ENCODE data around the gene PAF1. TPM values are rescaled to one million over a fixed set of nuclear protein-coding genes. Genes with fewer than 3 reads are reported as not detected.

The PAF1 gene
- polyA plus RNA-seq, 3 donors = 22.7 to 37.8 (median 25.2) TPM

DNA sequence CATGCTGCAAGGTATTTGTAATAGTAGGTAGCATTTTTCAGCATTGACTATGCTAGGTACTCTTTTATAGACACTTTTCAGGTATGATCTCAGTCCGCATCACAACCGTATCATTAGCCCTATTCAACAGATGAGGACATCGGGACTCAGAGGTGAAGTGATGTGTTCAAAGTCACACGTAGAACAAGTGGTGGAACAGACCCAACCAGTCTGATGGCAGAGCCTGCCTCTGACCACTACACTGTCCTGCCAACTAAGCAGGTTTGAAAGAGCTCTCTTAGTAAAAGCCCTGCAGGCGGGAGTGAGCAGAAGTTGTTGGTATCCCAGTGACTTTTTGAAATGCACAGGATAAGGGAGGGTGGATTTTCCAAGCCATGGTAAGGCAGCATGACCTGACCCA, 20.2 kb downstream of the PAF1 start:
- no peak overlapping the region for H3K4me3 ChIP-seq (replicated peaks in 1 of 3; ENCODE audit: low read depth in 2 of 3, low read length in 3 of 3)
- H4K20me1 ChIP-seq (ENCODE audit: insufficient read depth, low read length) = no peaks in the 10 kb centered on the region
- H3K27me3 ChIP-seq (ENCODE audit: control insufficient read depth in 2 of 2, insufficient read depth in 2 of 2, low read length in 2 of 2) = no peaks in the 10 kb centered on the region
- intact Hi-C loops (cut with micrococcal nuclease) = no loop called here
- Mint-ChIP-seq H3K27ac (no peak overlapping the region), H3K36me3 (peaks cover 71 to 85% of the 10 kb centered on the region in 2 donors), H3K4me3 (no peak overlapping the region), H3K4me1 (no peaks in the 10 kb centered on the region), H3K9me3 (no peaks in the 10 kb centered on the region), H3K27me3 (ENCODE audit: low read depth in 3 of 3) (peaks cover 0 to 2% (median 0%) of the 10 kb centered on the region in 3 donors)
- no peaks in the 10 kb centered on the region for H3K79me2 ChIP-seq (ENCODE audit: insufficient read depth, low read length)
- H3K9me3 ChIP-seq (replicated peaks in 1 of 2; ENCODE audit: control insufficient read depth in 1 of 2, insufficient read depth in 1 of 2, low read length in 2 of 2) = no peaks in the 10 kb centered on the region
- TF ChIP-seq, protein P1, sequence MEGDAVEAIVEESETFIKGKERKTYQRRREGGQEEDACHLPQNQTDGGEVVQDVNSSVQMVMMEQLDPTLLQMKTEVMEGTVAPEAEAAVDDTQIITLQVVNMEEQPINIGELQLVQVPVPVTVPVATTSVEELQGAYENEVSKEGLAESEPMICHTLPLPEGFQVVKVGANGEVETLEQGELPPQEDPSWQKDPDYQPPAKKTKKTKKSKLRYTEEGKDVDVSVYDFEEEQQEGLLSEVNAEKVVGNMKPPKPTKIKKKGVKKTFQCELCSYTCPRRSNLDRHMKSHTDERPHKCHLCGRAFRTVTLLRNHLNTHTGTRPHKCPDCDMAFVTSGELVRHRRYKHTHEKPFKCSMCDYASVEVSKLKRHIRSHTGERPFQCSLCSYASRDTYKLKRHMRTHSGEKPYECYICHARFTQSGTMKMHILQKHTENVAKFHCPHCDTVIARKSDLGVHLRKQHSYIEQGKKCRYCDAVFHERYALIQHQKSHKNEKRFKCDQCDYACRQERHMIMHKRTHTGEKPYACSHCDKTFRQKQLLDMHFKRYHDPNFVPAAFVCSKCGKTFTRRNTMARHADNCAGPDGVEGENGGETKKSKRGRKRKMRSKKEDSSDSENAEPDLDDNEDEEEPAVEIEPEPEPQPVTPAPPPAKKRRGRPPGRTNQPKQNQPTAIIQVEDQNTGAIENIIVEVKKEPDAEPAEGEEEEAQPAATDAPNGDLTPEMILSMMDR (IDR thresholded peaks at IDR 0.05) = no peak
- H3K36me3 ChIP-seq (replicated peaks in 1 of 2; ENCODE audit: control insufficient read depth in 1 of 2, insufficient read depth in 2 of 2, low read length in 2 of 2) = peaks cover 79 to 98% of the 10 kb centered on the region in 2 donors
- no peak overlapping the region for H3K27ac ChIP-seq (ENCODE audit: low read depth in 1 of 2, low read length in 2 of 2)
- no peaks in the 10 kb centered on the region for H3K4me1 ChIP-seq (ENCODE audit: control insufficient read depth in 1 of 2, insufficient read depth in 2 of 2, low read length in 2 of 2)
- H3K4me2 ChIP-seq (replicated peaks; ENCODE audit: extremely low read depth, low read length, poor library complexity, severe bottlenecking) = no peak overlapping the region
- 97% methylated on average over 5 of the region's 5 CpGs for WGBS (ENCODE audit: insufficient coverage)
- H3K9ac ChIP-seq (ENCODE audit: insufficient read depth, low read length, poor library complexity, severe bottlenecking) = no peak overlapping the region
- no peak overlapping the region for H2AFZ ChIP-seq (ENCODE audit: insufficient read depth, low read depth, low read length, poor library complexity, severe bottlenecking)
- no peak for DNase-seq

DNA sequence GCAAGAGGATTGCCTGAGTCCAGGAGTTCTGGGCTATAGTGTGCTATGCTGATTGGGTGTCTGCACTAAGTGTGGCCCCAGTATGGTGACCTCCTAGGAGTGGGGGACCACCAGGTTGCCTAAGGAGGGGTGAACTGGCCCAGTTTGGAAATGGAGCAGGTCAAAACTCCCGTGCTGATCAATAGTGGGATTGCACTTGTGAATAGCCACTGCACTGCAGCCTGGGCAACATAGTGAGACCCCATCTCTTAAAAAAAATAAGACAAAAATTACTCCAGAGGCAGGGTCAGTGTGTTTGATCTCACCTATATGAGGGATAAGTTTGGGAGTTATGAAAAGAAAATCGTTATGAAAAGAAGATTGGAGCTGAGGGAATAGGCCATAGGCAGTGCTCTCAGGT, 21.7 kb downstream of the PAF1 start:
- H3K27me3 ChIP-seq (ENCODE audit: control insufficient read depth in 2 of 2, insufficient read depth in 2 of 2, low read length in 2 of 2) = no peaks in the 10 kb centered on the region
- 100% methylated on average over 1 of the region's 2 CpGs for WGBS (ENCODE audit: insufficient coverage)
- no peaks in the 10 kb centered on the region for H3K9me3 ChIP-seq (replicated peaks in 1 of 2; ENCODE audit: control insufficient read depth in 1 of 2, insufficient read depth in 1 of 2, low read length in 2 of 2)
- no peak overlapping the region for H3K4me3 Mint-ChIP-seq
- H3K4me1 Mint-ChIP-seq = no peaks in the 10 kb centered on the region
- no peaks in the 10 kb centered on the region for H3K79me2 ChIP-seq (ENCODE audit: insufficient read depth, low read length)
- H3K9ac ChIP-seq (ENCODE audit: insufficient read depth, low read length, poor library complexity, severe bottlenecking) = no peak overlapping the region
- peaks cover 69 to 94% of the 10 kb centered on the region in 2 donors for H3K36me3 ChIP-seq (replicated peaks in 1 of 2; ENCODE audit: control insufficient read depth in 1 of 2, insufficient read depth in 2 of 2, low read length in 2 of 2)
- no peaks in the 10 kb centered on the region for H3K9me3 Mint-ChIP-seq
- DNase-seq = no peak
- H3K4me2 ChIP-seq (replicated peaks; ENCODE audit: extremely low read depth, low read length, poor library complexity, severe bottlenecking) = no peak overlapping the region
- intact Hi-C loops (cut with micrococcal nuclease) = no loop called here
- H3K27ac Mint-ChIP-seq = peak overlapping the region in 1 of 7 donors; percentile 61
- no peak overlapping the region for H2AFZ ChIP-seq (ENCODE audit: insufficient read depth, low read depth, low read length, poor library complexity, severe bottlenecking)
- H3K36me3 Mint-ChIP-seq = peaks cover 66 to 84% of the 10 kb centered on the region in 2 donors
- no peaks in the 10 kb centered on the region for H4K20me1 ChIP-seq (ENCODE audit: insufficient read depth, low read length)
- TF ChIP-seq, protein P1 (IDR thresholded peaks at IDR 0.05) = no peak
- no peaks in the 10 kb centered on the region for H3K4me1 ChIP-seq (ENCODE audit: control insufficient read depth in 1 of 2, insufficient read depth in 2 of 2, low read length in 2 of 2)
- H3K4me3 ChIP-seq (replicated peaks in 1 of 3; ENCODE audit: low read depth in 2 of 3, low read length in 3 of 3) = no peak overlapping the region
- no peaks in the 10 kb centered on the region for H3K27me3 Mint-ChIP-seq (ENCODE audit: low read depth in 3 of 3)
- no peak overlapping the region for H3K27ac ChIP-seq (ENCODE audit: low read depth in 1 of 2, low read length in 2 of 2)
